Glomerular endothelial cell (primary cell): ENCODE measurements around the gene KRT2. TPM values are rescaled to one million over a fixed set of nuclear protein-coding genes. Genes with fewer than 3 reads are reported as not detected.

Experiments
- DNase-seq: peaks from one replicate; pipeline ENCODE4 v3.0.0-alpha.2; 2011; ENCODE audit warnings: low read depth, low spot score; ENCODE audit errors: extremely low read depth
- total RNA-seq: library from RNA; depleted of rRNA; stranded (reverse); fragments of >200 nt; gene quantifications from 2 replicates; pipeline ENCODE4 v1.2.3, GENCODE V29; 2015

KRT2 gene
- total RNA-seq, 1 donor from 2014 or later: not detected

GRCh38 chr12:52618216-52618615, 33.8 kb downstream of the KRT2 start, which contains the start of gene KRT73:
KRT73 (minus strand) TSS chr12:52618559; CDS start chr12:52618524, 35 bp downstream.
- DNase-seq: no peak

- no peak for DNase-seq
Measured at GRCh38 chr12:52617403-52617785, 34.6 kb downstream of the KRT2 start.

GRCh38 chr12:52616680-52617402, 35.2 kb downstream of the KRT2 start:
- no peak for DNase-seq

GRCh38 chr12:52615912-52616311, 36.1 kb downstream of the KRT2 start:
- DNase-seq: no peak

GRCh38 chr12:52615208-52615868, 36.7 kb downstream of the KRT2 start:
- no peak for DNase-seq

- no peak for DNase-seq
Measured at GRCh38 chr12:52614381-52615207, 37.4 kb downstream of the KRT2 start.

GRCh38 chr12:52613384-52614030, 38.5 kb downstream of the KRT2 start:
- no peak for DNase-seq

- DNase-seq: no peak
Measured at GRCh38 chr12:52612431-52613383, 39.3 kb downstream of the KRT2 start.

GRCh38 chr12:52611080-52611468, 40.9 kb downstream of the KRT2 start:
- no peak for DNase-seq

GRCh38 chr12:52608826-52609630, 43.0 kb downstream of the KRT2 start:
- no peak for DNase-seq

GRCh38 chr12:52608161-52608560, 43.9 kb downstream of the KRT2 start:
- DNase-seq: no peak

- DNase-seq: no peak
Measured at GRCh38 chr12:52607314-52607713, 44.7 kb downstream of the KRT2 start.

- DNase-seq: no peak
Measured at GRCh38 chr12:52606581-52607218, 45.3 kb downstream of the KRT2 start.

GRCh38 chr12:52606096-52606495, 45.9 kb downstream of the KRT2 start:
- DNase-seq: no peak

GRCh38 chr12:52605542-52605941, 46.5 kb downstream of the KRT2 start:
- no peak for DNase-seq

GRCh38 chr12:52604859-52605258, 47.2 kb downstream of the KRT2 start:
- no peak for DNase-seq

GRCh38 chr12:52603314-52603713, 48.7 kb downstream of the KRT2 start:
- DNase-seq: no peak

GRCh38 chr12:52602552-52602951, 49.5 kb downstream of the KRT2 start:
- no peak for DNase-seq

- DNase-seq: no peak
Measured at GRCh38 chr12:52601671-52602070, 50.3 kb downstream of the KRT2 start.
